Measurements from ENCODE around the gene COL23A1.

Gene COL23A1

GRCh38 chr5:178587763-178588611, 2.2 kb downstream of the COL23A1 start:
- DNase-seq = no peak

GRCh38 chr5:178586396-178586795, 3.8 kb downstream of the COL23A1 start:
- no peak for DNase-seq

DNA sequence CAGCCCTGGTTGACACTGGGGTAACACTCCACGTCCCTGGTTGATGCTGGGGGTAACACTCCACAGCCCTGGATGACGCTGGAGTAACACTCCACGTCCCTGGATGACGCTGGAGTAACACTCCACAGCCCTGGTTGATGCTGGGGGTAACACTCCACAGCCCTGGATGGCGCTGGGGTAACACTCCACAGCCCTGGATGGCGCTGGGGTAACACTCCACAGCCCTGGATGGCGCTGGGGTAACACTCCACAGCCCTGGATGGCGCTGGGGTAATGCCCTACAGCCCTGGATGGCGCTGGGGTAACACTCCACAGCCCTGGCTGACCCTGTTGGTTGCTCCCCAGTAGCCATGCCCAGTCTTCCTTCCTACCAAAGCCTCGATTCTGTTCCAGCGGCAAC, 4.8 kb downstream of the COL23A1 start:
- peak in 1 of 2 donors; percentile 28 for DNase-seq

DNA sequence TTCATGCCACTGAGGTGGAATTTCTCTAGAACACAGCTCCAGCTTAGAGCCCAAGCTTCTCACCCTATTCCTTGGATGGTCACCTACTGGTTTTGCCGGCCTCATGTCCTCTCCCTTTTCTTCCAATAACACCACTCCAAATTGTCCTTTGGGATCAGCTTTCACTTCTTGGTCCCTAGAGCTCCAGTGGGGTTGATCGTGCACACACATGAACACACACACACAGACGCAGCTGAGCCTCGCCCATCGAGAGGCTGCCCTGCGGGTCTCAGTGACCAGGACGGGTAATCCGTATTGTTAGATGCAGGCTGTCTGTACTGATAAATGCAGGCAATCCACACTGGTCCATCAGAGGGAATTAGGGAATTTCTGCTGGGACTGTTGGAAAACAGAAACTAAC, 6.9 kb downstream of the COL23A1 start:
- DNase-seq = no peak

GRCh38 chr5:178582291-178582690, 7.9 kb downstream of the COL23A1 start:
- DNase-seq = no peak

DNA sequence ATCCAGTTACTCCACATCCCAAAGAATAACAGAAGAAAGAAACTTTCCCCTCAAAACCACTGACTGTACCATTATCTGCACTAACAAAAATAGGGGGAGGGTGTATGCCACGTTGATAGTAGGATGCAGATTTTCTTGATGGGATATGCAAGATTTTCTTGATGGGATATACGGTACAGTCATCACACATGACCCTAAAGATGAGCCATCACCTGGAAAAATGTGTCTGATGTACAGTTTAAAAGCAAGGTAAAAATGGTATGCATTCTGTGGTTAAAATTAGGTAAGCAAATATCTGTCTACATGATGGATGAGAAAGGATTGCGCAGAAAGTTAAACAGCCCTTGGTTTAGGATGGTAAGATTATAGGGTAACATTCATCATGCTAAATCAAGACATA, 8.6 kb downstream of the COL23A1 start:
- DNase-seq = no peak

DNA sequence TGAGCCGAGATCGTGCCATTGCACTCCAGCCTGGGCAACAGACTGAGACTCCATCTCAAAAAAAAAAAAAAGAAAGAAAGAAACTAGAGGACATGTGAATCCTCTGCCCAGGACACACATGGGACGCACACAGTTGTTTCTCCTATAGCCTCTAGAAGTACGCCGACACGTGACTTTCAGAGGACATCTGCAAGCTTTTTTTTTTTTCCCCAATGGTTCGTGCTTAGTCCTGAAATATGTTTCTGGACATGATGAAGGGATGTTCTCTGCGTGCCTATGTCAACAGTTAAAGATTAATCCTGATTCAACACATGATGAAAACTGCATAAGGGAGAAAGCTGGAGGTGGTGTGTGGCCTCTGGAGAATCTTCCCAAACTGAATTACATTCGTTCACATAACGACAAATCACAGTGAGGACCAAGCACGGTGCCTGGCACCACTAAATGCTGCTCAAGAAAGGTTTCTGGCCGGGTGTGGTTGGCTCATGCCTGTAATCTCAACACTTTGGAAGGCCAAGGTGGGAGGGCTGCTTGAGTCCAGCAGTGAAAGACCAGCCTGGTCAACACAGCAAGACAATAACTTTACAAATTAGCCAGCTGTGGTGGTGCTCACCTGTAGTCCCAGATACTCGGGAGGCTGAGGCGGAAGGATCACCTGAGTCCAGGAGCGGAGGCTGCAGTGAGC, 9.8 kb downstream of the COL23A1 start:
- DNase-seq = no peak

- DNase-seq = no peak
These were observed 12.2 kb downstream of the COL23A1 start for GRCh38 chr5:178577944-178578343.

DNA sequence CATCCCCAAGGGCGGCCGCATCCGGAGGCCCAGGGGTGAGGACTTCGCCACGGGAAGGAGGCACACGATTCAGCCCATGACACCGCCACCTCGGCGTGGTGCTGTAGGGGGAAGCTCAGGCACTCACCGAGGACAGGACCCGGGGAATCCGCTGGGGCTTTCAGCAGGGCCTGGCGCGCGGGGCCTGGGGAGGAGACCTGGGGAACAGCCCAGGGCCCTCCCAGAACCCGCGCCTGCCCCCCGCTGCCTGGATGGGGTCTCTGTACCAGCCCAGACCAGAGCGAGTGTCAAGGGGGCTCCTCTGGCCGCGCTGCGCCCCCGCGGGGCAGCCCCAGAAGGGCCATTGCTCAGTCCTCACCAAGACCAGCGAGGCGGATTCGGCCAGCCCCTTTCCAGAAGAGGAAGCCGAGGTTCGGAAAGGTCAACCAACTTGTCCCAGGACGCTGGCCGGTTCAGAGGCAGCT, 12.8 kb downstream of the COL23A1 start:
- no peak for DNase-seq

DNA sequence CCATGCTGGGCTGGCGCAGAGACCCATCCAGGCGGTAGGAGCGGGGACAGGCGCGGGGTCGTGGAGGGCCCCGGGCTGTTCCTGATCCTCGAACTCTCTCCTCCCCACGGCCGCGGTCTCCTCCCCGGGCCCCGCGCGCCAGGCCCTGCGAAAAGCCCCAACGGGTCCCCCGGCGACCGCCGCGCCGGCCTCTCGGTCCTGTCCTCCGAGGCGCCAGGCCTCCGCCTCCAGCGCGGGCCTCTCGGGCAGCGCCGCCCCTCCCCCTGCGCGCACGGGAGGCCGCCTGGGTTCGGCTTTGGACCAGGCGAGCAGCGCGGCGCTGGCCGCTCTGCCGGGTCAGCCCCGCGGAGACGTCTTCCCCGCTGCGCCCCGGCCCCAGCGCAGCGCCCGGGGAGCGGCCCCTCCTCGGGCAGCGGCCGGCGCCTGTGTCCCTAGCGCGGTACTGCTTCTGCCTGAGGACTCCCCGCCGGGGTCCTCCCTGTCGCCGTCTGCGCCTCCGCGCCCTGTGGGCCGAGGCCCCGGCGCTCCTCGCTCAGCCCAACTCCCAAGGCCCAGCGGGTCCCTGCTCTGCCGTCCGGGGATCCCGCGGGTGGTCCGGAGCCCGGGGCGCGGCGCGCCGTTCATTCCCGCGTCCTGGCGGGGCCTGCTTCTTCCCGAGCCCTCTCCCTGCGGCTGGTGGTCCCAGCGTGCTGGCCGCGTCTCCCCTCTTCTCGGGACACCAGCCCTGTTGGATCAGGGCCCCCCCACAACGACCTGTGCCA, 13.4 kb downstream of the COL23A1 start:
- DNase-seq = no peak

DNA sequence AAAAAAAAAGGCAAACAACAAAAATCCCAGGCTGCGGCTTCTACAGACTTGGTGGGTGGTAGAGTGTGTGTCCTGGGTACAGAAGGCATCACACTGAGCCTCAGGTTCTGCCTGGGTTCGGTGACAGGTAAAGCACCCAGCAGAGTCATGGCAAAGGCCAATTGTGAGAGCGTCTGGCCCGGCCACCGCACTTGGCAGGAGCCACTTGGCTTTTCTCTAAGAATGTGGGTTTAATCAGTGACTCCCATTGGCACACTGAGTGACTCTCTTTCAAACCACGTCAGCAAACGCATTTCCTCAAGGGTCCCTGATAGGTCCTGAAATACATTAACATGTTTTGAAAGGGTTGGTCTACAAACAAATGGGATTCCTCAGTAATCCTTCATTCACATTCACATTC, 17.0 kb downstream of the COL23A1 start:
- no peak for DNase-seq

GRCh38 chr5:178572617-178573016, 17.6 kb downstream of the COL23A1 start:
- no peak for DNase-seq

- no peak for DNase-seq
These were observed 20.7 kb downstream of the COL23A1 start for GRCh38 chr5:178569485-178569884.

DNA sequence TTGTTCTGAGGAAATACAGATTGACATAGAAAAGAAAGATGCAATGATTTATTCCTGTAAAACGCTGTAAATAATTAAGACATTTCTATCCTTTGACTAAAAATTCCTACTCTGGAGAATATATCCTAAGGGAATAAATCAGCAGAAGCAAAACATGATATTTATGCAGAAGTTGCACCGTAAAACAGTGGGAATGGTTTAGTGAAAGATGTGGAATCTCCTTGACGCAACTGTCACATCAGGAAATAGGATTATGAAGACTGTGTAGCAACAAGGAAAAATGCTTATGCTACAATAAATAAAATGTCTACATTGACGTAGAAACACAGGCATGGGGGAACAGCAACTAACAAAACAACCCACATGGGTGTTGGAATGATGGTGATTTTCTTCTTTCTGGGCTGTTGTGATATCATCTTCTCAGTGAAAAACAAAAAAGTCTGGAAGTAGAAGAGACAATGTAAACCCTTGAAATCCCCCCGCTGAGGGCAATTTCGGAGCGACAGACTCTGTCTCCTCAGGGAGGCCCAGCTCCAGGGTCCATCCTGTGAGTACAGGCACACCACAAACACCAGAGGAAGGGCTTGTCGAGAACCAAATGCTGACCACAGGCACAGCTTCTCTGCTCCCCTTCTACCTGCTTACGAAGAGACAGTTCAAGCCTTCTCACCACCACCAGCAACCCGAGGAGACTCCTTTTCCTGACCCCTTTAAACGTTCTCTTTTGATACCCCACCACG, 25.2 kb downstream of the COL23A1 start:
- no peak for DNase-seq

DNA sequence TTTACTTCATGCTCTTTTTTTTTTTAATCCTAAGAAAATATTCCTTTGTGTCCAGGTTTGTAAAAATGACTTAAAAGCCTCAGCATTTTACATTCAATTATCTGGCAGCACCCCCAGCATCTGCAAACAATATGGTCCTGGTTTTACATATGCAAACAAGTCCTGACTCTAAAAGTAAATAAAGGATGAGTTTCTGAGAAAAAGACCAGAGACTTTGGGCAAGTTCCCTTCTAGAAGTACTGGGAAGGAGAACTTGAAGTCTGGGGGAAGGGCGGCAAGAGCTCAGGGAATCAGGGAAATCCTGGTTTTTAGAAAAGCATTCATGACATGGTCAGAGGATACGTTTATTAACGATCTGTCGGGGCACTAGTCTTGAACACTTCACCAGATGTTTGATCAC, 25.8 kb downstream of the COL23A1 start:
- no peak for DNase-seq

DNA sequence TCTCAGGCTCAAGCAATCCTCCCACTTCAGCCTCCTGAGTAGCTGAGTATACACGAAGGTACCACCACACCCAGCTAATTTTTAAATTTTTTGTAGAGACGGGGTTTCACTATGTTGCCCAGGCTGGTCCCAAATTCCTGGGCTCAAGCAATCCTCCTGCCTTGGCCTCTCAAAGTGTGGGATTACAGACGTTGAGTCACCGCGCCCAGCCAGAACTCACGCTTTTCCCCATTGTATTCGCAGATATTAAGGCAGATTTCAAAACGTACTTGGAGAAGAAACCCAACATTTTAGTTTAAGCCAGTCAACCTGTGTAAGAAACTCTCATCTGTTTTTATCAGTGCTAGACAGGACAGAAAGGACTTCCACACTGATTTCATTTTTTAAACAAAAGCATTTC, 26.6 kb downstream of the COL23A1 start:
- no peak for DNase-seq

DNA sequence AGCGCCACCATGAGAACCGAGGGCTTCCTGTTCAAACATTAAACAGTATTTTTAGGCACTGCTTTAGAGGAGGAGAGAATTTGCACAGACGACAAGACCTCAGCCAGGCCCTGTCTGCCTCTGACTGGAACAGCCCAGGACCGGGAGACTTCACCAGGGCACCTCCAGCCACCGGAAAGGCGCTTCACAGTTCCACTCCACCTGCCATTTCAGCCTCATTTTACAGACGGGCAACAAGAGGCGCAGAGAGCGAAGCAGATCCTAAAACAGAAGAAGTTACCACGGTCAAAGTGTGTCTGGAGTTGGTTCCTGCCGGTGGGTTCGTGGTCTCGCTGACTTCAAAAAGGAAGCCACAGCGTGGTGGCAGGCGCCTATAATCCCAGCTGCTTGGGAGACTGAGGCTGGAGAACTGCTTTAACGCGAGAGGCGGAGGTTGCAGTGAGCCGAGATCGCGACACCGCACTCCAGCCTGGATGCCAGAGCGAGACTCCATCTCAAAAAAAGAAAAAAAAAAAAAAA, 28.4 kb downstream of the COL23A1 start:
- DNase-seq = no peak

GRCh38 chr5:178560911-178561310, 29.3 kb downstream of the COL23A1 start:
- no peak for DNase-seq

- DNase-seq = no peak
These were observed 32.8 kb downstream of the COL23A1 start for GRCh38 chr5:178557416-178557815.

- no peak for DNase-seq
These were observed 34.4 kb downstream of the COL23A1 start for GRCh38 chr5:178555771-178556211.

DNA sequence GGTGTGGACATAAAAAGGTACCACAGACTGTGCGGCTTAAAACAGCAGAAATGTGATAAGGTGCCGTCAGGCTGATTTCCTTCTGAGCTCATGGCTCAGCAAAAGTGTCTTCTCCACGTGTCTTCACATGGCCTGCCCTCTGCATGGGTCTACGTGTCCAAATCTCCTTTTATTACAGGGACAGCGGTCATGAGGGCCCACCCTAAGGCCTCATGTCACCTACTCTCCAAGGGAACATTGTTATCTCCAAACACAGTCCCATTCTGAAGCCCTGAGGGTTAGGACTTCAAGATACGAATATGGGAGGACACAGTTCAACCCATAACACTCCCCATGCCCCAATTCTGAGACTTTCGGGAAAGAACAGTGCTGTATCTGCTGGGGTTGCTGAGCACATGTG, 35.2 kb downstream of the COL23A1 start:
- DNase-seq = no peak

DNA sequence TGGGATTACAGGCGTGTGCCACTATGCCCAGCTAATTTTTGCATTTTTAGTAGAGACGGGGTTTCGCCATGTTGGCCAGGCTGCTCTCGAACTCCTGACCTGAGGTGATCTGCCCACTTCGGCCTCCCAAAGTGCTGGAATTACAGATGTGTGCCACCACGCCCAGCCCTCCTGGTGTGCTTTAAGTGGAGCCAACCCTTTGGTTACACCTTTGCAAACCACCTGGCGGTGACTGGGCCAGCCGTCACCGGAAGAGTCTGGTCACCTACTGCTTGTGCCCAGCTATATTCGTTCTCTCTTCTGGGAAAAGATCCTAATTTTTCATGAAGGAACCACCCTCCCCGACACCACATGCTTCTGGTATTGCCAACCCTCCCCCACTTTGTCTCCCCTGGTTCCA, 35.9 kb downstream of the COL23A1 start:
- no peak for DNase-seq

DNA sequence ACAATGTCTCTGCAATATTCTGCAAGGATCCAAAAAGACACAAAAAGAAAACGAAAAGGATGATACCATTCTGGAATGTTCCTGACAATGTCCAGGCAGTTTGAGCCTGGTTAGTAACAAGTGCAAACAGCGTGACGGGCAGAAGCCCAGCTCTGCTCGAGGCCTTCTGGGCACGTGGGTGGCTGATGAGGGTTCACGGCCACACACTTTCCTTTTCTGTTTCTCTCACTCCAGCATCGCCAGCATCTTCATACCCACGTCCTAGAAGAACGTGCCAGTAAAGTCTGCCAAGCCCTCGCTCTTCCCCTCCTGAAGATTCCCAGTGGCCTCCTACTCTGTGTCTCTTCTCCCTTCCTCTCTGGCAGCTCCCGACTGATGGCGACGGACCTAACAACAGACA, 36.7 kb downstream of the COL23A1 start:
- DNase-seq = no peak
